HCT116 (cell line): ENCODE data around the gene TMEM178B. TPM values are rescaled to one million over a fixed set of nuclear protein-coding genes. Genes with fewer than 3 reads are reported as not detected.

ENCODE experiments used
- ATAC-seq: fragments of 200-7000 bp; cut with Tn5 transposase; 2 replicates; pipeline ENCODE4 v1.9.1; 2020; ENCODE audit warnings: mild to moderate bottlenecking, moderate library complexity
- BruUV-seq: library from RNA; stranded (reverse); fragments of 400-500 nt; replicated peaks from 2 replicates; lab custom pipeline; 2021; lab: Mats Ljungman, UMichigan
- CTCF ChIA-PET: fragments of 300-600 bp; sonication (Branson Sonifier 250); formaldehyde crosslinking; loops from one replicate; lab custom pipeline; 2021; ENCODE audit warnings: antibody characterized with exemption; lab: Charles Lee
- POLR2A ChIA-PET: fragments of 300-600, 350-600 bp; sonication (Branson Sonifier 250); formaldehyde crosslinking; loops from one replicate; lab custom pipeline; 2021; ENCODE audit warnings: antibody characterized with exemption; lab: Charles Lee
- RAD21 ChIA-PET, 2 experiments: fragments of 300-600 bp; sonication (Branson Sonifier 250); formaldehyde crosslinking; loops; one replicate each; lab custom pipeline; 2023; ENCODE audit warnings: low total read pairs in 2 of 2; ENCODE audit not compliant: uncharacterized antibody in 2 of 2, unreplicated experiment in 2 of 2, low non-redundant PET in 1 of 2; lab: Charles Lee
- DNase-seq: peaks from one replicate; pipeline ENCODE4 v3.0.0-alpha.2; 2010; ENCODE audit warnings: low read depth, low spot score
- H2AFZ ChIP-seq: fragments of 200-600 bp; shearing (Covaris generic), sonication (generic); 2 replicates; pipeline ENCODE4 v1.6.1; 2017; ENCODE audit warnings: low read depth, mixed run types, mixed read lengths, antibody characterized with exemption, low read length; ENCODE audit not compliant: poor library complexity, severe bottlenecking
- H3K27ac ChIP-seq: 2 replicates; pipeline ENCODE4 v1.5.1; 2012; ENCODE audit warnings: low read depth, low read length
- H3K27me3 ChIP-seq: fragments of 200-600 bp; sonication (generic); 2 replicates; pipeline ENCODE4 v1.6.1; 2016; ENCODE audit warnings: mixed run types, low read length, mixed read lengths; ENCODE audit not compliant: insufficient read depth
- H3K36me3 ChIP-seq, 2 experiments: fragments of 200-500 bp in 1 of 2; fragments of 200-600 bp in 1 of 2; sonication (Bioruptor generic) in 1 of 2; sonication (generic) in 1 of 2; 2 replicates each; pipeline versions ENCODE4 v1.5.1 to v1.6.1; 2014 to 2016; ENCODE audit warnings: low read length in 2 of 2, inconsistent platforms in 1 of 2, mixed read lengths in 1 of 2, mixed run types in 1 of 2; ENCODE audit not compliant: insufficient read depth in 2 of 2, control insufficient read depth in 1 of 2
- H3K4me1 ChIP-seq, 2 experiments: fragments of 200-600 bp in 1 of 2; sonication (generic) in 1 of 2; 2 replicates each; pipeline versions ENCODE4 v1.5.1 to v1.6.1; 2012 to 2017; ENCODE audit warnings: low read length in 2 of 2, inconsistent platforms in 1 of 2, mild to moderate bottlenecking in 1 of 2, mixed read lengths in 1 of 2, mixed run types in 1 of 2, moderate library complexity in 1 of 2; ENCODE audit not compliant: insufficient read depth in 2 of 2, control insufficient read depth in 1 of 2
- H3K4me2 ChIP-seq: fragments of 200-600 bp; sonication (generic); 2 replicates; pipeline ENCODE4 v1.6.1; 2017; ENCODE audit warnings: mixed run types, low read length, mixed read lengths
- H3K4me3 ChIP-seq, 2 experiments: fragments of 200-600 bp in 1 of 2; sonication (generic) in 1 of 2; replicated peaks in 1 of 2; 2 replicates each; pipeline ENCODE4 v1.5.1; 2011 to 2016; ENCODE audit warnings: low read length in 2 of 2, control low read depth in 1 of 2, low read depth in 1 of 2, mild to moderate bottlenecking in 1 of 2, mixed read lengths in 1 of 2, mixed run types in 1 of 2
- H3K79me2 ChIP-seq: fragments of 200-600 bp; sonication (generic); 2 replicates; pipeline ENCODE4 v1.6.1; 2017; ENCODE audit warnings: mild to moderate bottlenecking, mixed run types, low read length, moderate library complexity, mixed read lengths; ENCODE audit not compliant: insufficient read depth
- H3K9ac ChIP-seq: fragments of 200-600 bp; sonication (generic); 2 replicates; pipeline ENCODE4 v1.6.1; 2016; ENCODE audit warnings: low read length, mixed read lengths
- H3K9me2 ChIP-seq: fragments of 200-600 bp; sonication (generic), shearing (Covaris generic); 2 replicates; pipeline ENCODE4 v1.6.1; 2017; ENCODE audit warnings: mixed run types, mild to moderate bottlenecking, moderate library complexity; ENCODE audit not compliant: insufficient read depth
- H3K9me3 ChIP-seq, 2 experiments: fragments of 200-500 bp in 1 of 2; fragments of 200-600 bp in 1 of 2; sonication (Bioruptor generic) in 1 of 2; sonication (generic) in 1 of 2; 2 replicates each; pipeline ENCODE4 v1.6.1; 2014 to 2017; ENCODE audit warnings: low read length in 2 of 2, mixed read lengths in 2 of 2, inconsistent platforms in 1 of 2, low read depth in 1 of 2, mild to moderate bottlenecking in 1 of 2, mixed run types in 1 of 2, moderate library complexity in 1 of 2; ENCODE audit not compliant: control insufficient read depth in 1 of 2, insufficient read depth in 1 of 2
- H4K20me1 ChIP-seq: fragments of 200-600 bp; sonication (generic), shearing (Covaris generic); 2 replicates; pipeline ENCODE4 v1.6.1; 2017; ENCODE audit warnings: mixed run types, mild to moderate bottlenecking, moderate library complexity; ENCODE audit not compliant: insufficient read depth
- ATF3 ChIP-seq: IDR thresholded peaks from 2 replicates; pipeline ENCODE4 v1.6.1; 2012
- CBX3 ChIP-seq: IDR thresholded peaks from 2 replicates; pipeline ENCODE4 v1.6.1; 2012; ENCODE audit warnings: low read depth
- EZH2 ChIP-seq: fragments of 200-600 bp; sonication (generic); IDR thresholded peaks from 2 replicates; pipeline ENCODE4 v1.6.1; 2017; ENCODE audit warnings: antibody characterized with exemption, mixed run types
- MAX ChIP-seq: IDR thresholded peaks from 2 replicates; pipeline ENCODE4 v1.6.1; 2012
- POLR2AphosphoS5 ChIP-seq: IDR thresholded peaks from 2 replicates; pipeline ENCODE4 v1.6.1; 2011; ENCODE audit warnings: mild to moderate bottlenecking, low read depth, low read length, moderate library complexity
- RAD21 ChIP-seq: IDR thresholded peaks from 2 replicates; pipeline ENCODE4 v1.6.1; 2012; ENCODE audit warnings: low read depth, mild to moderate bottlenecking
- REST ChIP-seq: IDR thresholded peaks from 2 replicates; pipeline ENCODE4 v1.6.1; 2012; ENCODE audit warnings: low read depth
- TCF7L2 ChIP-seq: IDR thresholded peaks from 2 replicates; pipeline ENCODE4 v1.7.0; 2011; ENCODE audit warnings: borderline replicate concordance, inconsistent platforms; ENCODE audit not compliant: insufficient read depth, insufficient read length; ENCODE audit errors: extremely low read depth
- YY1 ChIP-seq: IDR thresholded peaks from 2 replicates; pipeline ENCODE4 v1.6.1; 2011; ENCODE audit warnings: low read length, low read depth, moderate library complexity, mild to moderate bottlenecking; ENCODE audit not compliant: insufficient replicate concordance; ENCODE audit errors: extremely low read depth
- ZNF274 ChIP-seq: fragments of 200-500 bp; sonication (Bioruptor generic); IDR thresholded peaks from 2 replicates; pipeline ENCODE4 v1.6.1; 2014; ENCODE audit warnings: mild to moderate bottlenecking, low read depth, low read length, inconsistent platforms
- intact Hi-C: fragments of 100-400 bp; cut with micrococcal nuclease; formaldehyde crosslinking; loops from 2 replicates; pipeline ENCODE4 v1.10.0; 2022
- total RNA-seq: library from RNA; stranded (reverse); gene quantifications from one replicate; pipeline ENCODE4 v1.2.1, GENCODE V29; 2021; ENCODE audit not compliant: unreplicated experiment
- TF ChIP-seq, protein P1 (sequence below): IDR thresholded peaks from 2 replicates; pipeline ENCODE4 v1.6.1; 2011; ENCODE audit warnings: mild to moderate bottlenecking, low read length, moderate library complexity; ENCODE audit not compliant: insufficient replicate concordance; ENCODE audit errors: extremely low read depth

The TMEM178B gene
- total RNA-seq, 1 experiment from 2014 or later, result 0.02 TPM

DNA sequence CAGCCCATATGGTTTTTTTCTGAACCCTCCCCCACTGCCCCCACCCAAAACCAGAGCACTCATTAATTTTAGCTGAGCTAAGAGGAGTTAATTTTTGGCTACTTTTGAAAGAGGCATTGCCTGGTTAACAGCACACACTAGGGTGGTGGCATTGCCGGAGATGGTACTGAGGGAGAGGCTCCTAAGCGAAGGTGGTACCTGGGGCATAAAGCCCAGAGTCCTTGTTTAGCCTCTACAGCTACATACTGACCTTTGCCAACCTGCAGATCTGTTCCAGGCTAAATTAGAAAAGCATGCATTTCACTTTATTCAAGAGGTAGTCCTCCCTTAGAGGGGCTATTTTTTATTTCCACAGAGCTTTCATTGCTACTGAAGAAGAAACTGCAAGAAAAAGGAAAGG lies 304.5 kb downstream of the TMEM178B start:
- Histone ChIP-seq H4K20me1 (no peaks in the 10 kb centered on the region), H3K4me2 (no peak overlapping the region), H3K79me2 (no peaks in the 10 kb centered on the region), H2AFZ (no peak overlapping the region), H3K9ac (no peak overlapping the region), H3K4me3 (no peak overlapping the region), H3K27ac (no peak overlapping the region), H3K9me2 (no peaks in the 10 kb centered on the region), H3K4me1 (no peaks in the 10 kb centered on the region), H3K36me3 (no peaks in the 10 kb centered on the region), H3K27me3 (peaks cover 26% of the 10 kb centered on the region; the same call in 1 of the 2 replicates), H3K9me3 (no peaks in the 10 kb centered on the region)
- intact Hi-C loops, result no loop called here
- DNase-seq, result no peak
- ChIA-PET RAD21 (no interaction called here), POLR2A (no interaction called here), CTCF (no interaction called here)
- ATAC-seq, result no peak
- no peak for TF ChIP-seq TCF7L2
- TF ChIP-seq CBX3, result no peak
- TF ChIP-seq EZH2, result no peak
- TF ChIP-seq YY1, result no peak
- TF ChIP-seq ATF3, result no peak
- TF ChIP-seq, protein P1, sequence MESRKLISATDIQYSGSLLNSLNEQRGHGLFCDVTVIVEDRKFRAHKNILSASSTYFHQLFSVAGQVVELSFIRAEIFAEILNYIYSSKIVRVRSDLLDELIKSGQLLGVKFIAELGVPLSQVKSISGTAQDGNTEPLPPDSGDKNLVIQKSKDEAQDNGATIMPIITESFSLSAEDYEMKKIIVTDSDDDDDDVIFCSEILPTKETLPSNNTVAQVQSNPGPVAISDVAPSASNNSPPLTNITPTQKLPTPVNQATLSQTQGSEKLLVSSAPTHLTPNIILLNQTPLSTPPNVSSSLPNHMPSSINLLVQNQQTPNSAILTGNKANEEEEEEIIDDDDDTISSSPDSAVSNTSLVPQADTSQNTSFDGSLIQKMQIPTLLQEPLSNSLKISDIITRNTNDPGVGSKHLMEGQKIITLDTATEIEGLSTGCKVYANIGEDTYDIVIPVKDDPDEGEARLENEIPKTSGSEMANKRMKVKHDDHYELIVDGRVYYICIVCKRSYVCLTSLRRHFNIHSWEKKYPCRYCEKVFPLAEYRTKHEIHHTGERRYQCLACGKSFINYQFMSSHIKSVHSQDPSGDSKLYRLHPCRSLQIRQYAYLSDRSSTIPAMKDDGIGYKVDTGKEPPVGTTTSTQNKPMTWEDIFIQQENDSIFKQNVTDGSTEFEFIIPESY, result no peak
- no peak for TF ChIP-seq ZNF274
- TF ChIP-seq POLR2AphosphoS5, result no peak
- TF ChIP-seq MAX, result no peak
- no peak for TF ChIP-seq RAD21
- no peak for TF ChIP-seq REST
- BruUV-seq, result no TSS peak
